Breast epithelium (tissue), 3 donors: Measurements from ENCODE around the gene RFX1.

Experiments used
- CTCF ChIP-seq, 3 donors: fragments of 450-650 bp; IDR thresholded peaks; one replicate each; pipeline ENCODE4 v1.5.1; 2016 to 2017; ENCODE audit warnings: antibody characterized with exemption in 3 of 3, mild to moderate bottlenecking in 3 of 3, moderate library complexity in 3 of 3
- POLR2A ChIP-seq: fragments of 450-650 bp; IDR thresholded peaks from one replicate; pipeline ENCODE4 v1.6.1; 2016; ENCODE audit warnings: antibody characterized with exemption, mild to moderate bottlenecking, moderate library complexity
- POLR2AphosphoS5 ChIP-seq, 3 donors: sonication (generic); formaldehyde crosslinking; IDR thresholded peaks; one replicate each; pipeline ENCODE4 v1.6.1; 2017; ENCODE audit warnings: antibody characterized with exemption in 3 of 3

GRCh38 chr19:13956365-13956744 lies 49.8 kb downstream of the RFX1 start:
- TF ChIP-seq CTCF (IDR thresholded peaks at IDR 0.05) (no peak), POLR2AphosphoS5 (IDR thresholded peaks at IDR 0.05) (no peak), POLR2A (no peak)
